ENCODE data around the gene PDE4D.

Gene PDE4D

GRCh38 chr5:59238126-59238902 is 655.2 kb downstream of the PDE4D start:
- FAIRE-seq, result no peak
- no peak for DNase-seq (ENCODE audit: insufficient read length, low spot score)
- TF ChIP-seq POLR2AphosphoS5 (IDR thresholded peaks at IDR 0.05; ENCODE audit: low read depth, low read length), result no peak
- no peak for TF ChIP-seq POU2F2 (IDR thresholded peaks at IDR 0.05; ENCODE audit: low read depth, low read length)
- no peak for TF ChIP-seq POLR2A (IDR thresholded peaks at IDR 0.05; ENCODE audit: low read depth, low read length)
- no peak for TF ChIP-seq PAX5 (IDR thresholded peaks at IDR 0.05; ENCODE audit: insufficient read depth, low read length, severe bottlenecking)
- no peak for TF ChIP-seq TAF1 (IDR thresholded peaks at IDR 0.05; ENCODE audit: low read depth, low read length)
- no peak for TF ChIP-seq SPI1 (IDR thresholded peaks at IDR 0.05; ENCODE audit: low read depth, low read length)

- no peak for TF ChIP-seq POLR2A (IDR thresholded peaks at IDR 0.05; ENCODE audit: low read depth, low read length)
- TF ChIP-seq POU2F2 (IDR thresholded peaks at IDR 0.05; ENCODE audit: low read depth, low read length), result no peak
- TF ChIP-seq PAX5 (IDR thresholded peaks at IDR 0.05; ENCODE audit: insufficient read depth, low read length, severe bottlenecking), result no peak
- no peak for TF ChIP-seq POLR2AphosphoS5 (IDR thresholded peaks at IDR 0.05; ENCODE audit: low read depth, low read length)
- TF ChIP-seq SPI1 (IDR thresholded peaks at IDR 0.05; ENCODE audit: low read depth, low read length), result no peak
- TF ChIP-seq TAF1 (IDR thresholded peaks at IDR 0.05; ENCODE audit: low read depth, low read length), result no peak
- FAIRE-seq, result no peak
- no peak for DNase-seq (ENCODE audit: insufficient read length, low spot score)
Measured at GRCh38 chr5:59236986-59237385, 656.5 kb downstream of the PDE4D start.

GRCh38 chr5:59236448-59236847 is 657.1 kb downstream of the PDE4D start:
- TF ChIP-seq POLR2A (IDR thresholded peaks at IDR 0.05; ENCODE audit: low read depth, low read length) (no peak), SPI1 (IDR thresholded peaks at IDR 0.05; ENCODE audit: low read depth, low read length) (no peak), POLR2AphosphoS5 (IDR thresholded peaks at IDR 0.05; ENCODE audit: low read depth, low read length) (no peak), TAF1 (IDR thresholded peaks at IDR 0.05; ENCODE audit: low read depth, low read length) (no peak), PAX5 (IDR thresholded peaks at IDR 0.05; ENCODE audit: insufficient read depth, low read length, severe bottlenecking) (no peak), POU2F2 (IDR thresholded peaks at IDR 0.05; ENCODE audit: low read depth, low read length) (no peak)
- DNase-seq (ENCODE audit: insufficient read length, low spot score) (no peak), FAIRE-seq (no peak)

GRCh38 chr5:59234236-59234635 is 659.3 kb downstream of the PDE4D start:
- DNase-seq (ENCODE audit: insufficient read length, low spot score) (no peak), FAIRE-seq (no peak)

GRCh38 chr5:59231221-59231931 is 662.1 kb downstream of the PDE4D start:
- DNase-seq (ENCODE audit: insufficient read length, low spot score), result no peak
- FAIRE-seq, result no peak
- TF ChIP-seq SPI1 (IDR thresholded peaks at IDR 0.05; ENCODE audit: low read depth, low read length) (no peak), PAX5 (IDR thresholded peaks at IDR 0.05; ENCODE audit: insufficient read depth, low read length, severe bottlenecking) (no peak)

More at GRCh38 chr5:59234236-59234635, 659.3 kb downstream of the PDE4D start:
- TF ChIP-seq SPI1 (IDR thresholded peaks at IDR 0.05; ENCODE audit: low read depth, low read length) (no peak), PAX5 (IDR thresholded peaks at IDR 0.05; ENCODE audit: insufficient read depth, low read length, severe bottlenecking) (no peak), POU2F2 (IDR thresholded peaks at IDR 0.05; ENCODE audit: low read depth, low read length) (no peak), POLR2AphosphoS5 (IDR thresholded peaks at IDR 0.05; ENCODE audit: low read depth, low read length) (no peak), TAF1 (IDR thresholded peaks at IDR 0.05; ENCODE audit: low read depth, low read length) (no peak), POLR2A (IDR thresholded peaks at IDR 0.05; ENCODE audit: low read depth, low read length) (no peak)

- FAIRE-seq (no peak), DNase-seq (ENCODE audit: insufficient read length, low spot score) (no peak)
- TF ChIP-seq PAX5 (IDR thresholded peaks at IDR 0.05; ENCODE audit: insufficient read depth, low read length, severe bottlenecking) (no peak), TAF1 (IDR thresholded peaks at IDR 0.05; ENCODE audit: low read depth, low read length) (no peak), POLR2A (IDR thresholded peaks at IDR 0.05; ENCODE audit: low read depth, low read length) (no peak), POLR2AphosphoS5 (IDR thresholded peaks at IDR 0.05; ENCODE audit: low read depth, low read length) (no peak), POU2F2 (IDR thresholded peaks at IDR 0.05; ENCODE audit: low read depth, low read length) (no peak), SPI1 (IDR thresholded peaks at IDR 0.05; ENCODE audit: low read depth, low read length) (no peak)
Measured at GRCh38 chr5:59222687-59223511, 670.6 kb downstream of the PDE4D start.

GRCh38 chr5:59221769-59222168 is 671.8 kb downstream of the PDE4D start:
- no peak for FAIRE-seq
- TF ChIP-seq POLR2A (IDR thresholded peaks at IDR 0.05; ENCODE audit: low read depth, low read length) (no peak), PAX5 (IDR thresholded peaks at IDR 0.05; ENCODE audit: insufficient read depth, low read length, severe bottlenecking) (no peak), POU2F2 (IDR thresholded peaks at IDR 0.05; ENCODE audit: low read depth, low read length) (no peak), TAF1 (IDR thresholded peaks at IDR 0.05; ENCODE audit: low read depth, low read length) (no peak), SPI1 (IDR thresholded peaks at IDR 0.05; ENCODE audit: low read depth, low read length) (no peak), POLR2AphosphoS5 (IDR thresholded peaks at IDR 0.05; ENCODE audit: low read depth, low read length) (no peak)
- DNase-seq (ENCODE audit: insufficient read length, low spot score), result no peak

- no peak for DNase-seq (ENCODE audit: insufficient read length, low spot score)
- TF ChIP-seq PAX5 (IDR thresholded peaks at IDR 0.05; ENCODE audit: insufficient read depth, low read length, severe bottlenecking) (no peak), POLR2AphosphoS5 (IDR thresholded peaks at IDR 0.05; ENCODE audit: low read depth, low read length) (no peak), SPI1 (IDR thresholded peaks at IDR 0.05; ENCODE audit: low read depth, low read length) (no peak), POU2F2 (IDR thresholded peaks at IDR 0.05; ENCODE audit: low read depth, low read length) (no peak), TAF1 (IDR thresholded peaks at IDR 0.05; ENCODE audit: low read depth, low read length) (no peak), POLR2A (IDR thresholded peaks at IDR 0.05; ENCODE audit: low read depth, low read length) (no peak)
- no peak for FAIRE-seq
Measured at GRCh38 chr5:59218424-59219045, 675.0 kb downstream of the PDE4D start.
